GM12801 (cell line): ENCODE data around the gene CACFD1.

Experiments used
- TF ChIP-seq, protein P1 (sequence below): IDR thresholded peaks from one replicate; pipeline ENCODE4 v1.5.1; 2011; ENCODE audit warnings: control low read depth; ENCODE audit not compliant: insufficient read length; ENCODE audit errors: extremely low read depth

Gene CACFD1

GRCh38 chr9:133487331-133487725 lies 27.6 kb downstream of the CACFD1 start:
- TF ChIP-seq, protein P1, sequence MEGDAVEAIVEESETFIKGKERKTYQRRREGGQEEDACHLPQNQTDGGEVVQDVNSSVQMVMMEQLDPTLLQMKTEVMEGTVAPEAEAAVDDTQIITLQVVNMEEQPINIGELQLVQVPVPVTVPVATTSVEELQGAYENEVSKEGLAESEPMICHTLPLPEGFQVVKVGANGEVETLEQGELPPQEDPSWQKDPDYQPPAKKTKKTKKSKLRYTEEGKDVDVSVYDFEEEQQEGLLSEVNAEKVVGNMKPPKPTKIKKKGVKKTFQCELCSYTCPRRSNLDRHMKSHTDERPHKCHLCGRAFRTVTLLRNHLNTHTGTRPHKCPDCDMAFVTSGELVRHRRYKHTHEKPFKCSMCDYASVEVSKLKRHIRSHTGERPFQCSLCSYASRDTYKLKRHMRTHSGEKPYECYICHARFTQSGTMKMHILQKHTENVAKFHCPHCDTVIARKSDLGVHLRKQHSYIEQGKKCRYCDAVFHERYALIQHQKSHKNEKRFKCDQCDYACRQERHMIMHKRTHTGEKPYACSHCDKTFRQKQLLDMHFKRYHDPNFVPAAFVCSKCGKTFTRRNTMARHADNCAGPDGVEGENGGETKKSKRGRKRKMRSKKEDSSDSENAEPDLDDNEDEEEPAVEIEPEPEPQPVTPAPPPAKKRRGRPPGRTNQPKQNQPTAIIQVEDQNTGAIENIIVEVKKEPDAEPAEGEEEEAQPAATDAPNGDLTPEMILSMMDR = no peak

GRCh38 chr9:133488686-133489252 lies 29.0 kb downstream of the CACFD1 start:
- TF ChIP-seq, protein P1 = no peak

GRCh38 chr9:133489253-133490190 lies 29.7 kb downstream of the CACFD1 start:
- TF ChIP-seq, protein P1 = no peak

GRCh38 chr9:133490201-133490681 lies 30.5 kb downstream of the CACFD1 start:
- TF ChIP-seq, protein P1 = no peak

- TF ChIP-seq, protein P1 = no peak
These were observed 31.3 kb downstream of the CACFD1 start for GRCh38 chr9:133490865-133491655.

DNA sequence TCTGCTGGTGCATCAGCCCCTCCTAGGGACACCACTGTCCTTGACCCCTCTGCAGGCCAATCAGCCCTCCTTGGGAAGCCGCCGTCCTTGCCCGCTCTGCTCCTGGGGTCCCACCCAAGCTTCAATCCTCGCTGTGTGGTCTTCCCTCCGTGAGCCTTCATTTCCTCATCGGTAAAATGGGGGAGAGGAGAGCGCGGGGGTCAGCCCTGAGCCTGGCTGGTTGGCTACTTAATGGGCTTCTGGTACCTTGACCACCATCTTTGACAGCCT lies 31.8 kb downstream of the CACFD1 start:
- TF ChIP-seq, protein P1 = no peak

- TF ChIP-seq, protein P1 = no peak
These were observed 32.6 kb downstream of the CACFD1 start for GRCh38 chr9:133492061-133493021.
